ENCODE measurements around the gene CPXM2. TPM values are rescaled to one million over a fixed set of nuclear protein-coding genes. Genes with fewer than 3 reads are reported as not detected.

CPXM2 gene
- total RNA-seq, 2 donors from 2014 or later: 1.4 to 1.9 TPM

- Histone ChIP-seq H3K4me1 (ENCODE audit: control insufficient read depth, insufficient read depth, low read length) (no peaks in the 10 kb centered on the region), H3K36me3 (ENCODE audit: control insufficient read depth, insufficient read depth, low read length) (no peaks in the 10 kb centered on the region), H3K4me3 (ENCODE audit: low read length) (no peak overlapping the region), H3K27me3 (ENCODE audit: control insufficient read depth, insufficient read depth, low read length, poor library complexity, severe bottlenecking) (no peaks in the 10 kb centered on the region), H3K9ac (ENCODE audit: extremely low read depth, low read length, poor library complexity, severe bottlenecking) (no peak overlapping the region), H3K27ac (ENCODE audit: low read depth, low read length) (no peak overlapping the region), H3K9me3 (ENCODE audit: control insufficient read depth, low read length) (no peaks in the 10 kb centered on the region)
- no peak for DNase-seq
- H3K27me3 Mint-ChIP-seq (ENCODE audit: insufficient read depth): peaks cover 1% of the 10 kb centered on the region
- H3K36me3 Mint-ChIP-seq (ENCODE audit: low read depth): no peaks in the 10 kb centered on the region
- WGBS, 2 experiments (ENCODE audit: insufficient coverage in 1 of 2, insufficient read length in 1 of 2): 94 to 97% methylated on average over 5 to 7 of the region's 7 CpGs
- TF ChIP-seq CTCF (conservative IDR thresholded peaks at IDR 0.05): no peak
- no peaks in the 10 kb centered on the region for H3K9me3 Mint-ChIP-seq
- H3K27ac Mint-ChIP-seq: no peak overlapping the region
- H3K4me3 Mint-ChIP-seq: no peak overlapping the region
- H3K4me1 Mint-ChIP-seq: peaks cover 3% of the 10 kb centered on the region
Observed at GRCh38 chr10:123854498-123854897, 37.1 kb downstream of the CPXM2 start.

GRCh38 chr10:123854003-123854402, 37.6 kb downstream of the CPXM2 start:
- Histone ChIP-seq H3K4me1 (ENCODE audit: control insufficient read depth, insufficient read depth, low read length) (no peaks in the 10 kb centered on the region), H3K36me3 (ENCODE audit: control insufficient read depth, insufficient read depth, low read length) (no peaks in the 10 kb centered on the region), H3K9me3 (ENCODE audit: control insufficient read depth, low read length) (no peaks in the 10 kb centered on the region), H3K27me3 (ENCODE audit: control insufficient read depth, insufficient read depth, low read length, poor library complexity, severe bottlenecking) (no peaks in the 10 kb centered on the region), H3K9ac (ENCODE audit: extremely low read depth, low read length, poor library complexity, severe bottlenecking) (no peak overlapping the region), H3K27ac (ENCODE audit: low read depth, low read length) (no peak overlapping the region), H3K4me3 (ENCODE audit: low read length) (no peak overlapping the region)
- no peak for DNase-seq
- no peaks in the 10 kb centered on the region for H3K9me3 Mint-ChIP-seq
- WGBS, 2 experiments (ENCODE audit: insufficient coverage in 1 of 2, insufficient read length in 1 of 2): 94% methylated on average over 4 of the region's 4 CpGs; no CpG with 5 or more reads in 1 of the 2 experiments
- H3K27ac Mint-ChIP-seq: no peak overlapping the region
- H3K36me3 Mint-ChIP-seq (ENCODE audit: low read depth): no peaks in the 10 kb centered on the region
- no peak for TF ChIP-seq CTCF (conservative IDR thresholded peaks at IDR 0.05)
- peaks cover 3% of the 10 kb centered on the region for H3K4me1 Mint-ChIP-seq
- peaks cover 1% of the 10 kb centered on the region for H3K27me3 Mint-ChIP-seq (ENCODE audit: insufficient read depth)
- H3K4me3 Mint-ChIP-seq: no peak overlapping the region

GRCh38 chr10:123852411-123852951, 39.1 kb downstream of the CPXM2 start:
- Histone ChIP-seq H3K27me3 (ENCODE audit: control insufficient read depth, insufficient read depth, low read length, poor library complexity, severe bottlenecking) (no peaks in the 10 kb centered on the region), H3K4me1 (ENCODE audit: control insufficient read depth, insufficient read depth, low read length) (no peaks in the 10 kb centered on the region), H3K27ac (ENCODE audit: low read depth, low read length) (no peak overlapping the region), H3K4me3 (ENCODE audit: low read length) (no peak overlapping the region), H3K36me3 (ENCODE audit: control insufficient read depth, insufficient read depth, low read length) (no peaks in the 10 kb centered on the region), H3K9me3 (ENCODE audit: control insufficient read depth, low read length) (no peaks in the 10 kb centered on the region), H3K9ac (ENCODE audit: extremely low read depth, low read length, poor library complexity, severe bottlenecking) (no peak overlapping the region)
- Mint-ChIP-seq H3K36me3 (ENCODE audit: low read depth) (no peaks in the 10 kb centered on the region), H3K4me3 (no peak overlapping the region), H3K27me3 (ENCODE audit: insufficient read depth) (peaks cover 1% of the 10 kb centered on the region), H3K9me3 (no peaks in the 10 kb centered on the region), H3K4me1 (peaks cover 3% of the 10 kb centered on the region), H3K27ac (no peak overlapping the region)
- no peak for TF ChIP-seq CTCF (conservative IDR thresholded peaks at IDR 0.05)
- no peak for DNase-seq
- WGBS, 2 experiments (ENCODE audit: insufficient coverage in 1 of 2, insufficient read length in 1 of 2): 91 to 97% methylated on average over 3 to 7 of the region's 7 CpGs

All from endodermal cell (in vitro differentiated cells).